ENCODE measurements around the gene ARID5B. TPM values are rescaled to one million over a fixed set of nuclear protein-coding genes. Genes with fewer than 3 reads are reported as not detected.

ARID5B gene
- total RNA-seq, 1 donor from 2014 or later, result 50.6 TPM

DNA sequence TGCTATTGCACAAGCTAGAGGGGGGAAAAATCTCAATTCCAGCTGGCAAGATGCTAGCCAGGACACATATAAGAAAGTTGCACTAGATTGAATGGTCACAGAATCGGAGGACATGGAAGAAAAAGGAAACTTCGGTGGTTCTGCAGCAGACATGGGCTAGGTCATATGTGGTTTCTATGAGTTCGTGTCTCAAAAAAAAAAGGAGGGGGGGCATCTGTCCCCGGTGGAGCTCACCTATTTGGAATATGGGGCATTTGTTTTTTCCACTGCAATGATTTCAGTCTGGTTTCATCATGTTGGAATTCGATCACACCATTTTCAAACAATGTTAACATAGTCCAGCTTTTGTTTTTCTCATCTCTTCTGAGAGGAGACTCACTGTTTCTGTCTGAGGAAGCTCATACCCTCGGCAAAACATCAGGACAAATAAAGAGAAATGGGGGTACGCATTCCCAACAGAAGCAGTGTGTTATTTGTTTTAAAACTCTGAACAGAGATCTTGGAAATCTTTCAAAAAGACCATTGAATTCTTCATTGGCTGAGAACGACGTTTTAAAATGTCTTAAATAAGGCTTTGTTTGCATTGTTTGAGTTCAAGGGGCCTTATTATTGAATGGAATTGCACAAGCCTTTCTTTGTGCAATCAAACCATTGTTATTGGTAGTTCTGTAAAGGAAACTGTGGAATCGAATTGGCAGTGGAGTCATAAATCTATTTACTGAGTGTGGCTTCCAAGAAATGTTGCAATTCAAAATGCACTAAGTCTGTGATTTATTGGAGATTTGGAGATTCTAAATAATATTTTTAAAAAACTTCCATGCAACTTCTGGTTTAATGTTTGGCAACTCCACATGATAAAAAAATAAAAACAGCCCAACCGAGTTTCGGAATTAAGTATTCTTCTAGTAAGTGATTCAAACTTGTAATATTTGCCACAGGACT is 194.0 kb downstream of the ARID5B start:
- DNase-seq (ENCODE audit: low spot score), result no peak

DNA sequence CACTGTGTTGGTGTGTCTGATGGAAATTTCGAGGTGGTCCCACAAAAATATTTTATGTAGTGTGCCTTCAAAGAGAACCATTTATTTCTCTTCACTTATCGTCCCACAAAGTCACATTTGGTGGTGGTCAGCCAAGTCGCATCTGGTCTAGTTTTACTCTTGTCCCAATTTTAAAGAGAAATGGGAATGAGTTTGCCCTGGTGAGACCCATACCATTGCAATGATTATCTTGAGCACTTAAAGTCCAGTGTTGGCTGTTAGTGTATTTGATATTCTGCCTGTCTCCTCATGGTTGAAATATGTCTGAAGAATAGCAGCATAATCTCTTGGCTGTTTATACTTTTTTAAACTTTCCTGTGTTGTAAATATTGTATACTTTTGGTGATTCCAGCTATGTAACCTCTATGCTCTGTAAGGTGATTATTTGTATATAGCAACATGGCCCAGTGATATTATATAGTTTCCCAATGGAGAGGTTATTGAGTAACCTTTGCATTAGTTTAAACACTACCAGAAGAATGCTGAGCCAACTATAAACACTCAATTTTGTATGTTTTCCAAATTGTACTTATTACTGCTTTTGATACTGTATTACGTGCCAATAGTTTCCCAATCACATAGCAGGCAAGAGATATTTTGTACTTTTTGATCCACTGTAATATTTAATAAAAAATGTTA is 194.9 kb downstream of the ARID5B start:
- DNase-seq (ENCODE audit: low spot score), result no peak

DNA sequence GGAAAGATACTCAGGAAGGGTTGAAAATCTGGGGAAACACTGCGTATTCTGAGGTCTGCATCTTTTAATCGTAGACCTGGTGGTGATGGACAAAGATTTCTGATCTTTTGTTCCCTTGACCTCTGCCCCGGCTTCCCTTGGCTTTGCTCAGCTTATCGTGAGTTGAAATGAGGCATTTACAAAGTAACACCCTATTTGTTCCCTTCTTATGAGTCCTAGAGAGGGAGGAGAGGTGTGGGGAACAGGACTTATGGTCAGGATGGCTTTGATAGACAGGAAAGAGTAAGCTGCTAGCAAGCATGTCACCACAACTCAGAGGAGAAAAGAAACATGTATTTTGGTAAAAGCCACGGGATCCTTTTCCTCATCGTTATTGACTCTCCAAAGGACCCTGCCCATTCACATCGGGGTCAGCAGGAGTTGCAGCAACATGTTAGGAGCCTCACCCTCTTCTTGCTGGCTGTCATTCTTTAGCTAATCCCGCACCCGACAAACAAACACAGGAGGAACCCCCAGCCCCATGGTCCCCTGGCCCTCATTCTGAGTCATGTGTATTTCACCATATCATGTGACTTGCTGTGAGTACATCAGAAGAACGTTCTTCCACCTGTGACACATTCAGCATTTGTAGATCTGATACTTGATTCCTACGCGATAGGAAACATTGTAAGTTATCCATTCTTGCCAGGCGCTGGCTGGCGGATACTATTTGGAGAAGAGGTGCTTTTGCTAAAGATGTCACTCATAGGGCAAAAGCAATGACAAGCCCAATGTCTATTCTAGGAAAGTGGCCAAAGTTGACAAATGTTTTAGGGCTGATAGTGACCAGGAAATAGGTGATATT is 197.0 kb downstream of the ARID5B start:
- no peak for DNase-seq (ENCODE audit: low spot score)

DNA sequence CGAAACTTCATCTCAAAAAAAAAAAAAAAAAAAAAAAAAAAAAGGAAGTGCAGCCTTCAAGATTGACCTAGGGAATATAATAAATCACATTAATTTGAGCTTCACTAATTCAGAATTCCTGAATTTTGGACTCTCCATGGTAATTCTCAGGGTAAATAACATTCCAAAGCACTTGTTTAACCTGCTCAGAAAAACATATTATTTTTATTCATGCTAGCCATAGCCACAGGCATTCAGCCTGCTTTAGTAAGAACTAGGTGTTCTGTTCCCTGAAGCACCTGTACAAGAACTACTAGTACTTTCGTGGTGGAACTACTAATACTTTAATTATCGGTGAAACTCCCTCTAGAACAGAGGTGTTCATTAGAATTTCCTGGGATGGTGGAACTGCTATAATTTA is 197.8 kb downstream of the ARID5B start:
- no peak for DNase-seq (ENCODE audit: low spot score)

DNA sequence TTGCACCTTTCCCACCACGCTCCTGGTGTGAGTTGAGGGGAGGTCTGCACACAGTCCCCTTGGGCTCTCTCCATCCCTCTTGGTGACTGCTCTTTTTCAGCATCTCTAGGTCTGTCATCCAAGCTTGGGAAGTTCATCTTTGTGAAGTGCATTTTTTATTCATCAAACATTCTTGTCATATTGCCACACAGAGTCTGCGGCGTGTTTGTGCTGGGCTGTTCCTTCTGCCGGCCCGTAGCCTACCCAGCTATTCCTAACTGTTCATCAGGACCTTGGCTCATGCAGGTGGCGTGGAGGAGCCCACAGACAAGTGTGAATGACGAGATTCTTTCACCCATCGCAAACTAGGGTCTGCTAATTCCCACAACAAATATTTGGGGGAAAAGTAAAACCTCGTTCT is 202.4 kb downstream of the ARID5B start:
- DNase-seq (ENCODE audit: low spot score), result no peak

DNA sequence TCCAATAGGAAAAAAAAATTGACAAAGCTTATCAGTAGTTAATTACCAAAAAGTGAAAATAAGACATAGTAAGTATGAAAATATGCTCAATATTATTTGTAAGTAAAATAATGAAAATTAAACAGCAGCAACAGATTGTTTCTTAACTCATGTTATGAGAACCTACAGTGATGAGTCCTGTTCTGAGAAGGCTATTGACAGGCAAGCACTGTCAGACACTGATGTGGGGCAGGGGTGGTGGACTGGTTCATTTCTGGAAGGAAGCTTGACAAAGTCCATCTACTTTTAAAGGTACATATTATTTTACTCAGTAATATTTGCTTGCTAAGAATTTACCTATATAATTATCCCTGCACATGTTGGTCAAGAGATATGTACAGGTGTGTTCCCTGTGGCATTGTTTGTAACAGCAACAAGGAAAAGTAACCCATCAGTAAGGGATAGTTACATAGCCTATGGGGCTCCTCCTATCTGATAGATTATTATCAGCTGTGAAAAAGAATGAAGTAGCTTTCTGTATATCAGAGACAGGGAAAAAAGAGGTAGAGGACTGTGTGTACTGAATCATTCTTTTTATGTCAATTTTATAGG is 205.5 kb downstream of the ARID5B start:
- DNase-seq (ENCODE audit: low spot score), result no peak

DNA sequence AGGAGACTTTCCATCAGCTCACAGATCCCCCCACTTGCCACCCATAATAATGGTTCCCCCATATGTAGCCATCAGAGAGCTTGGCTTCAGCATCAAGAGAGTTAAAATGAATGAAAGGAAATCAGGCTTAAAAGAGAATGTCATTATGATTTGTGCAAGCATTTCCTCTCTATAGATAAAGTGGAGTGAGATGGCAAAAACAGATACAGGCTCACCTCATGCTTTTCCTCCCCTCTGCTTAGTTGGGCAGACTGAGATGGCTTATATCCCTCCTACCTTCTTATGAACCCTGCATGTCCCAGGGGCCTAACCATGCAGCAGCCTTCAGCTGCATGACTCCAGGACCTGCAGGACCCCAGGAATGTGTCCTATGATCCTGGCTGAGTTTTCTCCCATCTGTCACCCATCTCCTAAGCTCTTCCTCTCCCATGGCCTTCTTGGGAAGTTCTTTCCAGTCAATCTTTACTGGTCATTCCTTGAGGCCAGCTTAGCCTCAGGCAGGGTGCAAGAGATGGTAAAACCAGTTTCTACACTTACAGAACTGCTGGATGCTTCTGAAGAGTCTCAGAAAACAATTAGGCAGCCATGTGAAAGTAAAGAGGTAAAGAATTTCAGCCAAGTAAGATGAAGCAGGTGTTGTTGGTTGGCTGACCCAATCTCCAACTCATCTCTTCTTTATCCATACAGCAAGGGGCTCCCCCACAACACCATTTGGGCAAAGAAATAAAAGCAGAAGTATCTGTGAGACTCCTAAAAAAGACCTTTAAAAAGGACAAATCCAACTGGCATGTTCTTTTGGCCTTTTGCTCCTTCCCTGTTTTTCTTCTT is 207.5 kb downstream of the ARID5B start:
- no peak for DNase-seq (ENCODE audit: low spot score)

DNA sequence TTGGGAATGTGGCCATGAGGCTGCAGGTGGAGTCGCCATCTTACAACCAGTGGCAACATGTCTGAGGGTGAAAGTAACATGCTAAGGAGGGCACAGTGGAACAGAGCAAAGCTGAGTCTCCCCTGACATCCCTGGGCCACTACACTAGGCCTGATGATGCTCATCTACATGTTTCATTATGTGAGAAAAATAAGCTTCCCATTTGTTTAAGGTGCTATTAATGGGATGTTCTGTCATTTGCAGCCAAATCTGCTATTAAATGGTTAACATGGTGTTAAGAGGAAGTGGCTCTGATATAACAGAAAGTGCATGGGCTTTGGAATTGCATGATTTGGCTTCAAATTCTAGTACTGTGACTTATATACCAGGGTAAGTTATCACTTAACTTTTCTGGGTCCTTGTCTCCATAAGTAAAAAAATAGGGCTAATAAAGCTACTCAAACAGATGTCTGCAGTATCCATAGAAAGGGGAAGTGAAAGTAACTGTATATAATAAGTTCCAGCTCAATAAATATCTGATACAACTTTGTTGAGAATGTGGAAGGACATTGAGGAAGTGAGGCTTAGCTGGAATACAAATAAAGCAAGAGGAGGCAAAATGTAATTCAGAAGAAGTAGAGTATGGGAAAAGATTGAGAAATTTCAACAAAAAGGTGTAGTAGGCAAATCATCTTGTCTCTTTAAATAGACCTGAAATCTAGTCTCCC is 208.2 kb downstream of the ARID5B start:
- DNase-seq (ENCODE audit: low spot score), result no peak

DNA sequence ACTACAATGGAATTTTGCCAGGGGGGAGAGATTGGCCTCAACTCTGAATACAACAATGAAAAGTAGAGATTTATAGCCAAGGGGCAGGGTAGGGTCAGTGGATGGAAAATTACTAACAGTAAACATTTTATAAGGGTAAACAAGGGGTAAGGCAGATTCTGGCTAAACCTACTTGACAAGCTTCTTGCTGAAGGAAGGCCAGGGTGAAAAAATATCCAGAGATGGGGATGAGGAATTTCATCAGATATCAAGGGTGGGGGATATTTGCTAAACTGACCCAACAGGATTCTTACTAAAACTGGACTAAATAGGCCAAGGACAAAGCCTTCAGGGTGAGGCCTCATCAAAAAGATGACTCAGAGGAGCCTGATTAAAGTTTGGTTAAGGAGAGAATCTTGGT is 210.8 kb downstream of the ARID5B start:
- no peak for DNase-seq (ENCODE audit: low spot score)

DNA sequence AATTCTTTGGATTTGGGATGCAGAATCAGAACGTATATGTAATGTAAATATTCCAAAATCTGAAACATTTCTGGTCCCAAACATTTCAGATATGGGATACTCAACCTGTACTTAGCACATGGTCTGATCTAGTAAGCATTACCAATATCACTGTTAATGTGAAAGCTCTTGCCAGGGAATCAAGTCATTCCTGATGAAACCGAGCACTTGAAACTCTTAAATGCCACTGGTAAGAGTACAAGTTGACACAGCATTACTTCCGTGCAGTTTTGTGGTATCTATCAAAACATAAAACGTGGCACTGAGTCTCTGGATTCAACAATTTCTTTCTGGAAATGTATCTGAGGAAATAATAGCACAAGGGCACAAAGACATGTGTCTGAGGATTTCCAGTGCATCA is 211.5 kb downstream of the ARID5B start:
- no peak for DNase-seq (ENCODE audit: low spot score)

DNA sequence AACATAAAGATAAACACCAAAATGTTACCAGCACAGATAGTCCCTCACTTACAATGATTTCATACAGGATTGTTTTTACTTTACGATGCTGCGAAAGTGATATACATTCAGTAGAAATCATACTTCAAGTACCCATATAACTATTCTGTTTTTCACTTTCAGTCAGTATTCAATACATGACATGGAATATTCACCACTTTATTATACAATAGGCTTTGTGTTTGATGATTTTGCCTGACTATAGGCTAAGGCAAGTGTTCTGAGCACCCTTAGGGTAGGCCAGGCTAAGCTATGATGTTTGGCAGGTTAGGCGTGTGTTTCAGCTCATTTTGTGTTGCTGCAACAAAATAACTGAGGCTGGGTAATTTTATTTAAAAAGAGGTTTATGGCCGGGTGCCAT is 212.2 kb downstream of the ARID5B start:
- DNase-seq (ENCODE audit: low spot score), result no peak

DNA sequence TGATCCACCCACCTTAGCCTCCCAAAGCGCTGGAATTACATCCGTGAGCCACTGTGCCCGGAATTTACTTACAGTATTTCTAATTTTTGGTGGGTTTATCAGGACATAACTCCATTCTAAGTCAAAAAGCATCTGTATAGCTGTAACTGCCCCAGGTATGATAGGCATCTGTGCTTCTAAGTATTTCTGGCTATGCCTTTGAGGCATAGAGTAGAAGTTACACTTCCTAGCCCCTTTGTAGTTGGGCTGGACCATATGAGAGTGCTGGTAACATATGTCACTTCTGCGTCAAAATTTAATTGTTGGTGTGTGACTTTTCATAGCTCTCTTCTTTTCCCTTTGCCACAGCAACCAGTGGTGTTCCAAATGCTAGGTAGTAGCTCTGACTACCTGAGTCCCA is 213.8 kb downstream of the ARID5B start:
- no peak for DNase-seq (ENCODE audit: low spot score)

DNA sequence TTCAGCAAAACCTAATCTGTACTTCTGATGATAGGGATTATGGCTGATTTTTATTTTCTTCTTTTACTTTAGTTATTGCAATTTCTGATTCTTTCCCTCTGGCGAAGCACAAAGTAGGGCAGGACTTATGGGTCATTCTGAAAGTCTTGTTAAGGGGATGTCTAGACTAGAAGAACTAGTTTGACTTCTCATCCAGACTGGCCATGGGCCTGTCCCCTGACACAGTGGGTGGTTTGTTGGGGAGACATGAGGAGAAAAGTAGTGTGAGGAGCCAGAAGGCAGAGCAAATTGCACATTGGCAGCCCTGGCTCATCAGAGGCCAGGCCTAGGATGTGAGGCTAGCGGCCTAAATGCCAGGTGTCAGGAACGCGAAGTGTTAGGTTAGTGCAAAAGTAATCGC is 214.3 kb downstream of the ARID5B start:
- no peak for DNase-seq (ENCODE audit: low spot score)

DNA sequence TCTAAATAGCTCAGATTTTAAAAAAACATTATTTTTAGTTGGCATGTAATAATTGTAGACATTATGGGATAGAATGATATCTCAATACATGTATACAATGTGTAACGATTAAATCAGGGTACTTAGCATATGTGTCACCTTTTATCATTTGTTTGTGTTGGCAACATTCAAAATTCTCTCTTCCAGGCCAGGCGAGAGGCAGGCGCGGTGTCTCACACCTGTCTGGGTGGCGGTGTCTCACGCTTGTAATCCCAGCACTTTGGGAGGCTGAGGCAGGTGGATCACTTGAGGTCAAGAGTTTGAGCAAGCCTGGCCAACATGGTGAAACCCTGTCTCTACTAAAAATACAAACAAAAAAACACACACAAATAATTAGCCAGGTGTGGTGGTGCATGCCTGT is 215.4 kb downstream of the ARID5B start:
- DNase-seq (ENCODE audit: low spot score), result no peak

DNA sequence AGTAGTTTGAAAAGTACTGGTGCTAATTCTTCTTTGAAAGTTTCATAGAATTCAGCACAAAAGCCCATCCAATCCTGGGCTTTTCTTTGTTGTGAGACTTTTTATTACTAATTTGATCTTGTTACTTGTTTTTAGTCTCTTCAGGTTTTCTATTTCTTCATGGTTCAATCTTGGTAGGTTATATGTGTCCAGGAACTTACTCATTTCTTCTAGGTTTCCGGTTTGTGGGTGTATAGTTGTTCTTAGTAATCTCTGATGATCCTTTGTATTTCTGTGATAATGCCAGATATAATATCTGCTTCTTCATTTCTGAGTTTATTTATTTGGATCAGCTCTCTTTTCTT is 219.7 kb downstream of the ARID5B start:
- DNase-seq (ENCODE audit: low spot score), result no peak

DNA sequence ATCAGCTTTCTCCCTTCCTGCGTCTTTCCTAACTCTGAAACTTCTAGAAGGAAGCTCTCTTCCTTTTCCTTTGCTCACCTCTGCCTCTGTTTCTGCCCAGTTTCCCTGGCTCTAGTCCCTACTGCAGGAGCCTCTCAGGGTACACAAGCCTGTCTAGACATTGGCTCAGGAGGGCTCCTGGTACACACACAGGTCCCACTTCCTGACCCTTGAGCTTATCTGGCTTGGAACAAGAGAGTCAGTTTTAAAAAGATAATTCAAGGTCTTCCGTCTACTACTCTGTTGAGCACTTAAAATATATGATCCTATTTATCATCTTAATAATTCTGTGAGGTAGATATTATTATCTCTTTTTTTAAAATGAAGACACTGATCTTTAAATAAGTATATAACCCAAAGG is 226.5 kb downstream of the ARID5B start:
- DNase-seq (ENCODE audit: low spot score), result no peak

DNA sequence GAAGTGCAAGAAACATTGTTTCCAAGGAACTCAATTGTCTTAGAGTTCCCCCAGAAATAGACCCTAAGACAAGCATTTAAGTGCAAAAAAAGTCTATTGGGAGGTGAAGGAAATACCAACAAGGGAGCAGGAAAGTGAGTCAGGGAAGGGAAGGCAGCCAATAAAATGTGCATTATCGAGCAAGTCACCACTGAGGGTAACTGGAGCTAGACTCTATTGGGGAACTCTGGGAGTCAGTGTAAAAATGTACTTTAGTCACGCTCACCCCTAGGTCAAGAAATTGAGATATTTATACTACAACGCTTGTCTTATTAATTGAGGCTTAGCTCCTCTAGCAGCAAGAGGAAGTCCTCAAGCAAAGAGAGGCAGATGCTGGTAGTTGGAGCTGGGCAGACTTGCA is 229.4 kb downstream of the ARID5B start:
- DNase-seq (ENCODE audit: low spot score), result peak; percentile 21

DNA sequence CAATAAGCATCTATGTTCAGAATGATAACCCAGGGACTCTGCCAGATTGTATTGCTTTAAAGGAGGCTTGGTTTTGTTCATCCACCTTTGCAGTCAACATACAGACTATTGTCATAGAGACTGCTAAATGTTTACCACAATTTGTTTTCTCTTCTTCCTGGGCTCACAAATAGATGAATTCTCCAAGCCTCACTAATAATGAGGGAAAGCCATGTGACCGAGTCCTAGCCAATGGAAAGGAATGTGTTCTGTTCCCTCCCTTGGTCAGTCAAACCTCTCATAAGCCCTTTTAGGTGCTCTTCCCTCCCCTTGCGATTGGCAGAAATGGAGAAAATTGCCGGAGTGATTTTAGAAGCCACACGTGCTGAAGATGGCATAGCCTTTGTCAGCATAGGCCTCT is 230.2 kb downstream of the ARID5B start:
- no peak for DNase-seq (ENCODE audit: low spot score)

DNA sequence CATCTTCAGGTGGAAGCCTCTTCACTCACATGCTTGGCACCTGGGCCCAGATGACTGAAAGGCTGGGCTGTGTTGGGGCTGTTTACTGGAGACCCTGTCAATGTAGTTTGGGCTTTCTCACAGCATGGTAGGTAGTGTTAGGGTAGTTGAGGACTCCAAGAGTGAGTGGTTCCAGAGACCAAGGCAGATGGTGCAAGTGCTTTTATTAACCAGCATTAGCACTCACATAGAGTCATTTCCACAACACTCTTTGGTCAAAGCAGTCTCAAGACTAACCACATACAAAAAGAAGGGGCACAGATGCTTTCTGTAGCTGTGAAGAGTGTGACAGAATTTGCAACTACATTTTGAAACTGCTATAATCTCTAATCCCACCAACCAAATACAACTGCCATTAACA is 232.1 kb downstream of the ARID5B start:
- no peak for DNase-seq (ENCODE audit: low spot score)

DNA sequence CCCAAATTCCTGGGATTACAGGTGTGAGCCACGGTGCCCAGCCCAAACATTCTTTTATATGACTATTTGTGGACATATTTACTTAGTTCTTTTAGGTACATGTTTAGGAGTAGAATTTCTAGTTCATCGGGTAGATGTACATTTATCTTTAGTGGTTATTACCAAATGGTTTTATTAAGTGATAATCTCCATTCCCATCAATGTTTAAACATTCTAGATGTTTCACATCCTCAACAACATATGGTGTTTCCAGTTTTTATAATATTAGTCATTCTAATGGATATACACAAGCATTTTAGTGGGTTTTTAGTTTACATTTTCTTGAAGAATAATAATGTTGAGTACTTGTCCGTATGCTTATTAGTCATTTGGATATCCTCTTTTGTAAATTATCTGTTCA is 235.4 kb downstream of the ARID5B start:
- DNase-seq (ENCODE audit: low spot score), result no peak
